Measurements from ENCODE around the gene TTC7B.
A peak's percentile ranks its signal among the peaks of the same experiment; 100 is the strongest.

TTC7B gene

GRCh38 chr14:90699016-90699415 is 117.2 kb downstream of the TTC7B start:
- DNase-seq = no peak

DNA sequence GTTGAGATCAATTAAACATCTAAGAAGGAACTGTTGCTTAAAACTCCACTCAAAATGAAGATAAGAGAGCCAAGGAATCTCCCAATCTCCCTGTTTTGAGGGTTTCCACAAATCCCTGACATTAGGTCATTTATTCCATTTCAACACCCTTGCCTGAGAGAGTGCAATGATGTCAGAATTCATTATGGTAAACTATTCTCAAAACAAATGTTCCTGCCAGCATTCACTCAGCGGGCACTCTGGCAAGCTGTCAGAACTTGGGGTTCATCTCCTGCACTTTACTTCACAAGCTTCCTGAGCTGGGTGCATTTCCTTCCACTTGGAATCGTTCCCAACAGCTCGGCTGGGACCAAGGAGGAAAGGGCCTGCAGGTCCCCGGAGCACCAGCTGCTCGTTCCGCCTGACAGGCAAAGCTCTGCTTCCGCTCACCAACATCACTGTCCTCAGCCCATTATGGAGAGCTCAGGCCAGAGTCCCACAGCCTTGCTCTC is 117.8 kb downstream of the TTC7B start:
- no peak for DNase-seq

DNA sequence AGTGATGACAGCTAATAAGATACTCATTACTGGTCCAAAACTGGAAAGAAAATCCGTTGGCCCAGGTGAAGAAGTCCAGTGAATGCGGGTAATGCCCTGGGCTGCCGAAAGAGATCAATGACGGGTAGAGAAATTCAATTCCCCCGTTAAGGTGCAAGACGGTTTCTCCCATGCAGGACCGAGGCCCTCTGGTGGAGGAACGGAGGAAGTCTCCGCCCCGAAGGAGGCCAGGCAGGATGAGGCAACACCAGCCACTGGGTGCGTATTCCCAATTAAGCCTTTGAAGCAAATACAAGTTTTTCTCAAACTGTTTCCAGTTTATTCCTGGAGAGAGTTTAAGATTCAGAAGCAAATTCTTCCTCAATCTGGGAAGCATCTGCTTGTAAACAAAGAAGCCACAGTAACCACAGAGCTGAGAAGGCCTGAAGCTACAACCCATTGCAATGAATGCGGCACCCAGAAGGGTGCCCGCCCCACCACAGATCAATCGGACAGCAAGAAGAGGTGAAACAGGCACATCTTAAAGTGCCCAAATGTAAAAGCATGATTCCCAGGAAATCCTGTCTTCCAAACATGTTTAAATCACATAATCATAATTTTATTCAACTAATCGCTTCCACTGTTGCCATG is 118.5 kb downstream of the TTC7B start:
- peak; percentile 86 for DNase-seq

DNA sequence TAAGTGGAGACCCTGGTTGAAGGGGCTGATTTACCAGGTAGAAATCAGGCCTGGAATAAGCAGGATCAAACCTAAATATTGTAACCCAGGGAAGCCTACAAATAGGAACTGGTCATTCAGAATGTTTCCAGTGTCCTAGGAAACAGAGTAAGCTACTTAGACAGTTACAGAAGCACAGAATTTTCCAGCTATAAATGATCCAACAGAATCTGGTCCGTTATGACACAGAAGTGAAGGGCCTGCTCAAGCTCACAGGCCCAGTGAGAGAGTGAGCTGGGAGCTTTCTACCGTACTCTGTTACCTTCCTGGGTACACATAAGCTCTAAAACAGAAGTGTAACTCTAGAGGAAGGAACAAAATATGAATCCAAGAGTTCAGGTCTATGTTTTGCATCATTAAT is 119.1 kb downstream of the TTC7B start:
- DNase-seq = no peak

- DNase-seq = no peak
These were observed 119.5 kb downstream of the TTC7B start for GRCh38 chr14:90696720-90697119.

DNA sequence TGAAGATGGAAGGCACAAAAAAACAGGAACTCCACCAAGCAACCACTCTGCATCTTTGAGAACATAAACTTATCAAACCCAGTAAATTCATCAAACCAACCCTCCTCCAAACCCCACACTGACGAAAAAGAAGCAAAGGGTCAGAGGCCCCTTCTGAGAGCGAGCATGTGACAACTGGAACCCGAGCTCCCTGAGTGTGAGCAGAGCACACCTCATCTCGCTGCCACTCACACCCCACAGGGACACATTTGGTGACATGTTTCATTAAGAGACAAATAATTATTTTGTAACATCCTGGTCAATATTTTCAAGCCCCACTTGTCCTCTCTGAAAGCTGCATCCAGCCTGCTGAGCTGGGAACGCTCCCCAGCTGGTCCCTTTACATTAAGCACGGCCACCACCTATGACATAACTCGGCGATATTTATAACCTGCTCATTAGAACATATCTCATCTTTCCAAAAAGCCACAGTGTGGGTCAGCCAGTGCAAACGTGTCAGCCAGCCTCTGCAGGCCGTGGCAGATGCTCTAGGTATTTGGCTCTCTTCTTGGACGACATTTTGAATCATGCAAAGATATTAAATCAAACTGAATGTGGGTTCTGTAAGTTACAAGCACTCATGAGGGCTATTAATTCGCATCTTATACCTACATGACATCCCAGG is 120.1 kb downstream of the TTC7B start:
- no peak for DNase-seq

DNA sequence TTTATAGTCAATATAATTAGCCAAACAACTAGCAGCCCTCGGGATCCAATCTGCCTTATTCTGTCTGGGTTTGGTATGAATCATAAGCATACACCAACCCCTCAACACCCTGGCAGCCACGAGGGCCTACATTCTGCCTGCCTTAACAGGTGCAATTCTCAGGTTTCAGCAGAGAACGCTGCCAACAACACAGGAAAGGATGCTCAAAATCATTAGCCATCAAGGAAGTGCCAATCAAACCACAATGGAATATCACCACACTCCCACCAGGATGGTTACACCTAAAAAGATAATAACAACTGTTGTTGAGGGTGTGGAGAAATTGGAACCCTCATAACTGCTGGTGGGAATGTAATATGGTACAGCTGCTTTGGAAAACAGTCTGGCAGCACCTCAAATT is 122.8 kb downstream of the TTC7B start:
- DNase-seq = no peak

DNA sequence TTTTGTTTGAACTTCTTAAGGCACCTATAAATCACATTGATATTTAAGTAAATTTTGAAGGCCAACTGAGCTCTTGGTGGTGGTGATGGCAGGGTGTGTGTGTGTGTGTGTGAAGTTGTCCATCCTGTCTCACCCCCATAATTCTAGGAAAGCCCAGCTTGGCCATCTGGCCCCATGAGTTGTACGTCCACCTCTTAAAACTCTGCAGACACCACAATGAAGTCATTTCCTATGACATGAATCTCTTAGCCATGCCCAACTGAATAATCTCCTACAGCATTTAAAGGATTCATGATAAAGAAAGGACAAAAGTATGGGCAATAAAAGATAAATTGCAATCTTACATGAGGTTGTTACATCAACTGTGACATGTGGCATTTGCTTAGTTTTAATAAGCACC is 123.4 kb downstream of the TTC7B start:
- no peak for DNase-seq

GRCh38 chr14:90692061-90692460 is 124.2 kb downstream of the TTC7B start:
- DNase-seq = no peak

DNA sequence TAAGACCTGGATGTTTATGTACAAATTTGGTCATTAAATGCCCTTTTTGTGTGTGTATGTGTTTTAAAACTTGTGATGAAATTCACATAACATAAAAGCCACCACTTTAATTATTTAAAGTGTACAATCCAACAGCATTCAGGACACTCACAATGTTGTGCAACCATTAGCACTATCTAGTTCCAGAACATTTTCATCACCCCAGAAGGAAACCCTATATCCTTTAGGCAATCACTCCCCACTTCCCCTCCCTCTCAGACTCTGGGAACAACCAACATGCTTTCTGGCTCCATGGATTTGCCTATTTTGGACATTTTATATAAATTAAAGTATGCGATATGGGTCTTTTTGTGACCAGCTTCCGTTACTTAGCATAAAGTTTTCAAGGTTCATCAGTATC is 124.6 kb downstream of the TTC7B start:
- DNase-seq = no peak

DNA sequence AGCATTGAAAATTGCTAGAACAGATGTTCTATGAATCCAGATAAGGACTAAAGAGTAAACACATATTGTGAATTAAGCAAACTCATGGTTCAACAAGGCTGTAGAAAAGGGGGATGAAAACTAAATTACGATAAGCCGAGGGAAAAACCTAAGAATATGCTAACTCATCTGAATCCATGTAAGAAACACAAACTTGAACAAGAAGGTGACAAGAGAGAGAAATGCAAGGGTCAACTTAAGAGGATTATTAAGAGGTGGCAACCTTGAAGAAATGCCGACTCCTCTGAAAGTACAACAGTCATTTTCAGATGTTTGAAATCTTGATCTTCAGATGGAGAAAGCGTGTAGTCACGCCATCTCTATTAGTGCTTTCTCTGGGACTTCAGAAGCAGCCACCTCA is 128.6 kb downstream of the TTC7B start:
- no peak for DNase-seq

GRCh38 chr14:90682615-90683014 is 133.6 kb downstream of the TTC7B start:
- DNase-seq = no peak

DNA sequence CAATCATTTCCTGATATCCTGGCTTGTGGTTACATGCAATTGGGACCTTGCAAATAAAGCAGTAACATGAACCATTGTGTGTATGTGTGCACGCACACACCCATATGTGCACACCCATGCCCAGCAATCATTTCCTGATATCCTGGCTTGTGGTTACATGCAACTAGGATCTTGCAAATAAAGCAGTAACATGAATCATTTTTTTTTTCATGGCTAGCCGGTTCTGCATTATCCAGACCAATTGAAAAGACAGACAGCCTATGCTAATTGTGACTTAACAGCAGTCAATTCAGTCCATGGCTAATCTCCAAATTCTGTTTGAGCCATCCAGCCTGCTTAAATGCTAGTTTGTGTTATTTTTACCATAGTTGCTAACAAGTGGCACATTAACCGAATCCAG is 134.3 kb downstream of the TTC7B start:
- DNase-seq = peak; percentile 31

- no peak for DNase-seq
These were observed 137.3 kb downstream of the TTC7B start for GRCh38 chr14:90678846-90679362.

DNA sequence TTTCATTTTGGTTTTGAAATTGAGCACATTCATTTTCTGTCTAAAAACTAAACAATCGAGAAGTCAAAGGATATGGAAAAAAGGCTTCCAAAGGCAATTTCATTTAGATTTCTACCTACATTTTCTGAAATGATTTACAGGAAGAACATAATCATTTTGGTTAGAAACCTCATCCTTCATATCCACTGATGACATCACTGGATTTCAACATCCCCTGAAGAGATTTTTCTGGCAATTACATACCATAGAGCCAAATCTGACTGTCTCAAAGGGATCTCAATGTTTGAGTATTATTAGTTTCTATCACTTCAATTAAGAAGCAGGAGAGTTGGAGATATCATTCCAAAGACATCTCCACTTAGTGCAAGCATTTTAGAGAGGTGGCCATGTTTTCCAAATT is 137.8 kb downstream of the TTC7B start:
- peak; percentile 73 for DNase-seq

DNA sequence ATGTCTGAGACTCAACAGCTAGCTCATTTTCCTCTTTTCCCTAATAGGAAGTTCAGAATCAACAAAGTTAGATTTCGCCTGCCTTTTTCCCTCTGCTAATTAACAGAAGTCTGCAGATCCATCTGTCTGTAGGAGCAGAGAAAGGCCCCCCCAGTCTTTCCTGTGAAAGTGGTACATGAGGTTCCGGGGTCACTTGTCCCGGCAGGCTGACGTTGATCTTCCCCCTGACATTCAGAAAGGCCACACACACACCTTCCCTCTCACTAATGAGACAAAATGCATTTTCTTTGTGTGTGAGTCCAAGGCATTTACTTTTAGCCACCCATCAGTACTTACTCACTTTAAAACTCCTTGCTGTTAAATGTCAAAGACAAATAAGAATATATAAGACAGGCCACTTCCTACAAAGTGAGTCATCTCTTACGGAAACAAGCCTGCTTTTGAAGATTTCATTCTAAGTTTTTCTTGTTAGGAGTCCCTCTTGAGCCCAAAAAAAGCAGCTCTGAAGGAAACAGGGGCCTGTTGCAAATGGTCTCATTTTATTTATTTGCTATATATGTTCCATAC is 138.7 kb downstream of the TTC7B start:
- DNase-seq = peak; percentile 69

- peak; percentile 34 for DNase-seq
These were observed 139.3 kb downstream of the TTC7B start for GRCh38 chr14:90676912-90677311.

GRCh38 chr14:90676356-90676755 is 139.9 kb downstream of the TTC7B start:
- DNase-seq = no peak

GRCh38 chr14:90675399-90675798 is 140.8 kb downstream of the TTC7B start:
- DNase-seq = peak; percentile 68

DNA sequence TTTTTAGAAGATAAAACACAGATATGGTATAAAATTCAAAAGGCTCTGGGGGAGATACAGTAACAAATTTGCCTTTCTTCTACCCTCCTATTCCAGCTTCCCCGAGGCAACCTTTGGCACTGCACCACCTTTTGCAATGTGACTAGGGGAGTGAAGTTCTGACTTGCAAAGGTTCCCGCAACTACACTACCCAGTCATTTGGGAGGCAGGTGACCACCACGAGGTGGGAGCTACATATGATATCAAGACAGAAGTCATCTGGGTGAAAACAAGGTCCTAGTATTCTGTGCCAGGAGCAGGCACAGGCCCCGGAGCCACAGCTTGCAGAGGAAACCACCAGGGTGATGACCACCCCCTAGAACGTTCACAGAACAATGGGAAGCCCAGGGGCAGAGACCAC is 141.5 kb downstream of the TTC7B start:
- DNase-seq = no peak

GRCh38 chr14:90674043-90674670 is 142.1 kb downstream of the TTC7B start:
- peak; percentile 42 for DNase-seq

DNA sequence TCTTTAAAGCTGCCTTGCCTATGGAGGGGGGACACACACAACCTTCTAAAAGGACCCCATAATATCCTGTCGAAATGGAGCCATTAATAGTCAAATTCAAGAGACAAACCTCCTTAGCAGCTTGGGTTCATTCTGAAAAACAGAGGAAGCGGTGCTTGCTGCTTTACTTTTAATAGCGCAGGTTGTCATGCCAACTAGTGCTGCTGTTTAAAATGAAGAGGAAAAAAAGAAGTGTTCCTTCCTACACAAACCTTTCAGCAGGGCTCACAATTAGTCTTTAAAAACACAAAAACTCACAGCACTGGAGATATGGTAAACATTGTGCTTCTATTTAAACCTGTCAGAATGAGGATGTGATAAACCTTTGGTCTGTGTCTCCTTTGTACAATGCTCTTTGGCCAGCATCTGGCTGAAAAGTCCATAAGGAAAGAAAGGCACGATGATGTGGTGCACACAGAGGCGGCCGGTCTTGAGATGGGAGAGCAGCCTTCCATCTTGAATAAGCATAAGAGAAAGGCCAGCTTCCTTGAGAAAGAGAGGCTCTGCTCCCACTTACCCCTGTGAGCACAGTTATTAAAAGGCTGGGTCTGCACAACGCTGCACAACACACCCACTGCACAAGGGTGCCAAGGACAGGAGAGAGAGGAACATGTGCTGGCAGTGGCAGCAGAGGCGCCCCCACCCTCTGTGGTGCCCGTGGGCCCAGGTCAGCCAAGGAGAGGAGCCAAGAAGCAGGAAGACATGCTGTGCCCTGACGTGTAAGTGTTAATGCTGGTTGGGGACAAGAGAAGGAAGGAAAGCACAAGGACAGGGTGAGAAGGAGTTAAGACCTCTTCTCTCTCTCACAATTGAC is 144.6 kb downstream of the TTC7B start:
- DNase-seq = no peak

GRCh38 chr14:90669731-90670130 is 146.5 kb downstream of the TTC7B start:
- no peak for DNase-seq
